GM19467 (cell line): ENCODE results near the gene SNX25.

Experiments
- ATAC-seq: cut with Tn5 transposase; IDR thresholded peaks from one replicate; pipeline ENCODE4 v1.9.1; 2021; ENCODE audit warnings: mild to moderate bottlenecking, moderate library complexity; ENCODE audit not compliant: unreplicated experiment

SNX25 gene

GRCh38 chr4:185364886-185365285 lies 155.5 kb downstream of the SNX25 start:
- no peak for ATAC-seq

- ATAC-seq, result no peak
Observed at GRCh38 chr4:185369731-185370130, 160.3 kb downstream of the SNX25 start.

GRCh38 chr4:185370268-185370949 lies 161.0 kb downstream of the SNX25 start:
- ATAC-seq, result no peak

GRCh38 chr4:185371702-185372101 lies 162.3 kb downstream of the SNX25 start:
- no peak for ATAC-seq

- no peak for ATAC-seq
Observed at GRCh38 chr4:185374027-185374426, 164.6 kb downstream of the SNX25 start.

GRCh38 chr4:185374573-185374972 lies 165.2 kb downstream of the SNX25 start:
- ATAC-seq, result no peak

GRCh38 chr4:185378264-185378663 lies 168.9 kb downstream of the SNX25 start:
- ATAC-seq, result no peak

GRCh38 chr4:185379326-185380295 lies 170.2 kb downstream of the SNX25 start:
- no peak for ATAC-seq

GRCh38 chr4:185380320-185380719 lies 170.9 kb downstream of the SNX25 start:
- no peak for ATAC-seq

GRCh38 chr4:185381288-185382196 lies 172.1 kb downstream of the SNX25 start:
- no peak for ATAC-seq

GRCh38 chr4:185382754-185383153 lies 173.4 kb downstream of the SNX25 start:
- ATAC-seq, result no peak

GRCh38 chr4:185383451-185383850 lies 174.1 kb downstream of the SNX25 start:
- no peak for ATAC-seq

GRCh38 chr4:185384061-185384460 lies 174.7 kb downstream of the SNX25 start:
- ATAC-seq, result no peak

GRCh38 chr4:185384930-185385331 lies 175.5 kb downstream of the SNX25 start:
- no peak for ATAC-seq

- ATAC-seq, result no peak
Observed at GRCh38 chr4:185387957-185388356, 178.6 kb downstream of the SNX25 start.

GRCh38 chr4:185390941-185391340 lies 181.5 kb downstream of the SNX25 start:
- no peak for ATAC-seq

- no peak for ATAC-seq
Observed at GRCh38 chr4:185392156-185392555, 182.8 kb downstream of the SNX25 start.

GRCh38 chr4:185394568-185395237 lies 185.3 kb downstream of the SNX25 start:
- no peak for ATAC-seq

GRCh38 chr4:185395238-185395955 lies 186.0 kb downstream of the SNX25 start, which contains the start of gene LRP2BP:
Gene LRP2BP, minus strand, starts transcription at chr4:185395924. Its CDS starts 17,738 bp downstream, at chr4:185378186.
- ATAC-seq, result no peak
